Subcutaneous adipose tissue (tissue), 4 donors: ENCODE measurements around the gene DOCK4. TPM values are rescaled to one million over a fixed set of nuclear protein-coding genes. Genes with fewer than 3 reads are reported as not detected.

Source experiments
- total RNA-seq, 4 donors: library from RNA; depleted of rRNA; stranded (reverse); fragments of >200 nt; gene quantifications; one replicate each; pipeline ENCODE4 v1.1.0, GENCODE V29; 2016
- TF ChIP-seq, protein P1 (sequence below): fragments of 450-650 bp; IDR thresholded peaks from one replicate; pipeline ENCODE4 v1.5.1; 2016; ENCODE audit warnings: low read depth, mild to moderate bottlenecking, control low read depth, antibody characterized with exemption, moderate library complexity

The DOCK4 gene
- total RNA-seq, 4 donors from 2014 or later, result 44.3 to 59.3 (median 52.5) TPM

DNA sequence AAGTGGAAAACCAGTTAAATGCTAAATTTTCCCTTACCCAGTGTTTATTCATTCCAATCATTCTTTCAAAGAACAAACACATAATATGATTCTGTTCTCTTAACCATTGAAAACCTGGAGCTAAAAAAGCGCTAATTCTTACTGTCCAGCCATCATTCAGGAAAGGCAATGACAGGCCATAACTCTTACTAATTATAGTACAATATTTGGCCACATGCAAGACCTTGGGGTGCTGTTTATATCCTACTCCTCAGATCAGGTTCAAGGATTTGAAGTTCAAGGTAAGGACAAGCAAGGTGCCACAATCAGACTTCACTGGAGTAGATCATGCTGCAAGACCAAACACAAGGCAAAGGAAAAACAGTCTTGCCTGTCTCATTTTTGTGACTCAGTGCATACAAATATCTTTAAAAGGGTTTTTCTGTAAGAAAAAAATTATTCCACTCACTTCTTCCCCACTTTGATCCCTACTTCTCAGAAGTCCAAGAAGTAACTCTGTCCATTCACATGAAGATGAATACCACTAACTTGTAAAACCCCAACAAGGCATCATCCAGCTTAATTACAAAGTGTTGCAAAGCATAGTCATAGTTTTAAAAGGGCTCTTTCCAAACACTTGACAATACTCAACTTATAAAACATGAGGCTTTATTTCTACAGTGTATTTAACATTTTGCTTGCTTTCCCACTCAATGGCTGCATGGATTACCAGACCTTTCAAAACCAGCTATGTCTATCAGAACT lies 153.0 kb downstream of the DOCK4 start:
- TF ChIP-seq, protein P1, sequence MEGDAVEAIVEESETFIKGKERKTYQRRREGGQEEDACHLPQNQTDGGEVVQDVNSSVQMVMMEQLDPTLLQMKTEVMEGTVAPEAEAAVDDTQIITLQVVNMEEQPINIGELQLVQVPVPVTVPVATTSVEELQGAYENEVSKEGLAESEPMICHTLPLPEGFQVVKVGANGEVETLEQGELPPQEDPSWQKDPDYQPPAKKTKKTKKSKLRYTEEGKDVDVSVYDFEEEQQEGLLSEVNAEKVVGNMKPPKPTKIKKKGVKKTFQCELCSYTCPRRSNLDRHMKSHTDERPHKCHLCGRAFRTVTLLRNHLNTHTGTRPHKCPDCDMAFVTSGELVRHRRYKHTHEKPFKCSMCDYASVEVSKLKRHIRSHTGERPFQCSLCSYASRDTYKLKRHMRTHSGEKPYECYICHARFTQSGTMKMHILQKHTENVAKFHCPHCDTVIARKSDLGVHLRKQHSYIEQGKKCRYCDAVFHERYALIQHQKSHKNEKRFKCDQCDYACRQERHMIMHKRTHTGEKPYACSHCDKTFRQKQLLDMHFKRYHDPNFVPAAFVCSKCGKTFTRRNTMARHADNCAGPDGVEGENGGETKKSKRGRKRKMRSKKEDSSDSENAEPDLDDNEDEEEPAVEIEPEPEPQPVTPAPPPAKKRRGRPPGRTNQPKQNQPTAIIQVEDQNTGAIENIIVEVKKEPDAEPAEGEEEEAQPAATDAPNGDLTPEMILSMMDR, result no peak

DNA sequence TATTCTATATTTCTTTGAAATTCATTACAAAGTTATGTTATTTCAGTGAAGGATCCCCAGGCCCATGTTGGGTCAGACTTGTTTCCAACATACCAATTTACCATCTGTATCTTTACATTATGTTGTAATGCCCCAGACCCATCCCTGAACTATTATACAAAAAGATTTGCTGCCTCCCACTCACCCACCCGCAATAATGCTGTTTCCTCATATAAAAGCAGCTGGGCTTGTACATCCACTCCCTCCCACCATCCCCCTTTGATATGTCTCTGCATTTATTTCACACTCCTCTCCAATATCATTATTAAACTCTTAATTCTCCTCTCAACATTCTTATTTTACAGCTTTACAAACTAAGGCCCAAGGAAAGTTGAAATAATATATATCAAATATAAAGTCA lies 153.7 kb downstream of the DOCK4 start:
- TF ChIP-seq, protein P1, result no peak

DNA sequence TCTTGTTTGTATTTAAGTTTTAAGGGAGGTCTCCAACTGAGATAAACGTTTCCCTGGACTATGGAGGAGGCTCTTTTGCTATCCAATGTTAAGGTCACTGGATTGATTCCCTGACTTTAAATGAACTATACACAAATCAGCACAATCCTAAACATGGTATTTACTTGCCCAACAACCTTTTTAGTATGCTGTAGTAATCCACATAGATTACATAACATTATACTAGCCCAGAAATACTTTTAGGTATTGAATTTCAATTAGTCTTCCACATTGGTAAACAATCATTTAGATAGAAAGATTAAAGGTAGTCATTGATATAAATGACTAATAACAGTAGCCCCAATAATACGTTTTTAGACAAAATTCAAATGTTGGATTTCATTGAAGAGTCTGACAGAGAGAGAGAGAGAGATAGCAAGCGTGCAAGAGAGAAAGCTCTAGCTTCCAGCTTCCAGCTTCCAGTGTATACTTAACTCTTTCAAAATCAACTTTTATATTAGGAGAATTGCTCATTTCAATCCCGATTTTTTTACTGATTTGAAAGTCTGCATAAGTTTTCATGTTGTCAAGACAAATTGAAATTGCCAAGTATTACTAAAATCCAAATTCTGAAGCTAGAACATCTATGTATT lies 155.8 kb downstream of the DOCK4 start:
- TF ChIP-seq, protein P1, result no peak

DNA sequence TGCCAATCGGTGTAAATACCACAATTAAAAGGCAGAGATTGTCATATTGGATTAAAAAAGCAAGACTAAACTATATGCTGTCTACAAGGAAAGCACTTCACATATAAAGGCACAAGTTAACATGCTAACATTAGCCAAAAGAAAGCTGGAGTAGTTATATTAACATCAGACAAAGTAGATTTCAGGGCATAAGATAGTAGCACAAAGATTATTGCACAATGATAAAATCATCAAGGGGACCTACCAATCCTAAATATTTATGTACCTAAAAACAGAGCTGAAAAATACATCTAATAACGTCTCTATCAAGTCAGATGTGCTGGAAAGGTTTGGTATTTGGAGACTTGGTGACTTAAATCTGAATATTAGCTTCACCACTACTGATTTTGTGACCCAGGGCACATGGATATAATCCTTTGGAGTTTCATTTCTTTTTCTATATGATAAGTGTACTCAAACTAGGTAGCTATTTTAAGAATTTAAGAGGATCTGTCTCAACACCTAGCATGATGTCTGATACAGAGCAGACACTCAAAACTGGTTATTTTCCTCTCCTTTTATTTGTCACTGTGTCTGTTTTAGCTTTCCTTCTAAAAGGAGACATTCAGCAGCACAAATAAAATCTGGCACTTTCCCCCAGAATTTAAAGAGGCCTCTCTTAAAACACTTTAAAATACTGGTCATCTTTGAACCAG lies 156.5 kb downstream of the DOCK4 start:
- TF ChIP-seq, protein P1, result no peak

DNA sequence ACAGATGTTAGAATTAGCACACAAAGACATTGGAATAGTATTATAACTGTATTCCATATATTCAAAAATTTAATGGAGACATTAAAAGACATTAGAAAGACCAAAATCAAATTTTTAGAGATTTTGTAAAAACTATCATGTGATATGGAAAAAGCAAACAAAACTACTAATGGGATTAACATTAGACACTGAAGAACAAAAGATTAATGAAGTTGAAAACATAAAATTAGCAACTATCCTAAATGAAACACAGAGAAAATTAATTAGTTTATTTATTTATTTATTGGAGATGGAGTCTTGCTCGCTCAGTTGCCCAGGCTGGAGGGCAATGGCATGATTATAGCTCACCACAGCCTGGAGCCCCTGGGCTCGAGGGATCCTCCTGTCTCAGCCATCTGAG lies 158.8 kb downstream of the DOCK4 start:
- TF ChIP-seq, protein P1, result no peak

DNA sequence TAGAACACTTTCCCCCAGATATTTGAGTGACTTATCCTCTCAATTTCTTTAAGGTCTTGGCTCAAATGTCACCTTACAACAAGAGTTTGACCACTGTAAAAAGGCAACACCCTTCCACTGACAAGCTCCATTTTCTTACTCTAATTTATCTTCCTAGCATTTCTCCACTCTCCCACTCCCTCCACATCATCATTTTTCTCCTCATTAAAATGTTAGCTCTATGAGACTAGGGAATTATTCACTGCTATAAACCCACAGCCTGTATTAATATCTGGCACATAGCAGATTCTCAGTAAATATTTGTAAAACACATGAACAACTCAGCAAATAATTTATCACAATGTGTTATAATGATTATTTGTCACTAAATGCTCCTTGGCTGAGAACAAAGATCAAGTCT lies 161.0 kb downstream of the DOCK4 start:
- TF ChIP-seq, protein P1, result no peak

DNA sequence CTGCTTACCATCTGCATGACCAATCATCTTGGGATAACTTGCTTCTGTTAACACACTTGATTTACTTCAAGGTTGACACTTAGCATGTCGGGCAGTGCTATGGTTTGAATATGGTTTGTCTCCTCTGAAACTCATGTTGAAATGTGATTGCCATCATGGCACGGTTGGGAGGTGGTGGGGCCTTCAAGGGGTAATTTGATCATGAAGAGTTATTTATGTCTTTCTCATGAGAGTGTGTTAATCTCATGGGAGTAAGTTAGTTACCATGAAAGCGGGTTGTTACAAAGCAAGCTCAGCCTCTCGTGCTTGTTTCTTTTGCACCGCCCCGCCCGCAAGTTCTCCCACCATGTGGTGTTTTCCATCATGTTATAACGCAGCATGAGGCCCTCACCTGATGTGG lies 163.6 kb downstream of the DOCK4 start:
- TF ChIP-seq, protein P1, result no peak
